Measurements from ENCODE around the gene RPL19.
"Not testable (repeated sequence)": the region's sequence is repeated elsewhere in the genome, so short reads cannot be mapped to it uniquely, and the experiment has no call there.

RPL19 gene

DNA sequence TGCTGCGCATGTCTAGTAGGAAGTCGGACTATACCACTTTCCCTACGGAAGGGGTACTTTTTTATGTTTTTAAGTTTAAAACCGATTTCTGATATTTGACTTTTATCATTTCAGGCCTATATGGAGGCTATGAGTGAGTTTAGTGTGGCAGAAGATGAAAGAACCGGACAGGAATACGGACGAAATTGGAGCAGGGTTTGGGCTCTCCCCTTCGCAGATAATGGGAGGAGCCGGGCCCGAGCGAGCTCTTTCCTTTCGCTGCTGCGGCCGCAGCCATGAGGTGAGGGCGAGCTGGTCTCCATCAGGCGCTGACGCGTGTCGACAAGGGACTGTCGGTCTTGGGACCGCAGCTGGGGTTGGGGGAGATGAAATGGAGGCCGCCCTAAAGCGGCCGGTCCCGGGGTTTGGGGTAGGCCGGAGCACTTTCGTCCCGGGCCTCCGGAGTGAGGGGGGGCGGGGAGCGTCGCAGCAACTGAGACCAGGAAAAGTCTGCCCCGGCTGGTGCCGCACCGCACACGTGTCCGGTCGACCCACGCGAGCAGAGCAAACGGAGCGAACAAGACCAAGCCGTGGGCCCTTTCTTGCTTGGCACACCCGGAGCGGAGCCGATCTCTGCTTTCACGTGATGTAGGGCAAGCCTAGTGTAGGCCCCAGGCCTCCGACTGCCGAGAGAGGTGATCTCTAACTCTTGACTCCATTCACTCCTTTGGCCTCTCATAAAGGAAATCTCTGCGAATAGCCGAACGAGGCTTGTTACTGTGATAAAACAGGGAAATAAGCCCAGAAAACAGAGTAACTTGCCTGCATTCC, at the start of gene RPL19:
Gene RPL19, plus strand, starts transcription at position 214 of the 810 bp plus-strand sequence. Its CDS starts 62 bp downstream, at position 276.
- DNase-seq (ENCODE audit: low spot score) = no peak

GRCh38 chr17:39150795-39151149, 49.3 kb upstream of the RPL19 start:
- DNase-seq (ENCODE audit: low spot score) = no peak

GRCh38 chr17:39151150-39151942, 48.7 kb upstream of the RPL19 start, which contains the start of gene PLXDC1:
Gene PLXDC1 (minus strand): TSS chr17:39151637. CDS start chr17:39151437, 200 bp downstream.
- no peak for DNase-seq (ENCODE audit: low spot score)

GRCh38 chr17:39151943-39152818, 47.9 kb upstream of the RPL19 start:
- DNase-seq (ENCODE audit: low spot score) = peak; percentile 76

DNA sequence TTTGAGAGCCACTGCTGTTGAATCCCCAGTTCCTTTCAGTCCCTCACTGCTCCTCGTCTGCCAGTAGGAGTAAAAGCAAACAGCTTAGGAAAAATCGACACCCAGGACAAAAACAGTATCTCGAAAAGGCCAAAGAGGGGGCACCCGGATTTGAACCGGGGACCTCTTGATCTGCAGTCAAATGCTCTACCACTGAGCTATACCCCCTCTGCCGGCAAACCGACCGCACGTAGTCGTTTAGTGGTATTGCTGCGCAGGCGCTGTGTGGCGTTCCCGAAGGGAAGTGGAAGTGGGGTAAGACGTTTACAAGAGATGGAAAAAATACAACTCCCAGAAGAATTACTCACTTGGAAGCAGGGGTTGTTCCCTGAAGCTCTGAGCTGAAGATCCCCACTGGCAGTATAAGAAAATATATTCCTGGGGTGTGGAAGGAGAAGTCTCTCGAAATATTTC, 46.5 kb upstream of the RPL19 start:
- peak; percentile 94 for DNase-seq (ENCODE audit: low spot score)

- DNase-seq (ENCODE audit: low spot score) = no peak
Measured at GRCh38 chr17:39155654-39156053, 44.4 kb upstream of the RPL19 start.

- no peak for DNase-seq (ENCODE audit: low spot score)
Measured at GRCh38 chr17:39156491-39156890, 43.6 kb upstream of the RPL19 start.

DNA sequence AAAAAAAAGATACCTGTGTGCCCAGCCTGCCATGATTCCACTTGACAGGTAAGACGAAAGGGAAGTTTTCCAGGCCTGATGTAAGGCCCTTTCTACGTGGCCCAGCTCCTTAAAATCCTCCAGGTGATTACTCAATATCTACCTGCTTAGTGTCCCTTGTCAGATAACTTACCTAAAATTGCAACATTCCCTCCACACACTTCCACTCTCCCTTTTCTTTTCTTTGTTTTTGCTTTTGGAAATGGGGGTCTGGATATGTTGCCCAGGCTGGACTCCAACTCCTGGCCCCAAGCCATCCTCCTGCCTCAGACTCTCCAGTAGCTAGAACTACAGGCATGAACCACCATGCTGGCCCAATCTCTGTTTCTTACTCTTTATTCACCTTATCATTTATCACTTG, 41.5 kb upstream of the RPL19 start:
- no peak for DNase-seq (ENCODE audit: low spot score)

- DNase-seq (ENCODE audit: low spot score) = no peak
Measured at GRCh38 chr17:39161962-39162361, 38.1 kb upstream of the RPL19 start.

GRCh38 chr17:39164675-39165143, 35.4 kb upstream of the RPL19 start:
- DNase-seq (ENCODE audit: low spot score) = peak; percentile 60

- DNase-seq (ENCODE audit: low spot score) = no peak
Measured at GRCh38 chr17:39165178-39165840, 34.8 kb upstream of the RPL19 start.

DNA sequence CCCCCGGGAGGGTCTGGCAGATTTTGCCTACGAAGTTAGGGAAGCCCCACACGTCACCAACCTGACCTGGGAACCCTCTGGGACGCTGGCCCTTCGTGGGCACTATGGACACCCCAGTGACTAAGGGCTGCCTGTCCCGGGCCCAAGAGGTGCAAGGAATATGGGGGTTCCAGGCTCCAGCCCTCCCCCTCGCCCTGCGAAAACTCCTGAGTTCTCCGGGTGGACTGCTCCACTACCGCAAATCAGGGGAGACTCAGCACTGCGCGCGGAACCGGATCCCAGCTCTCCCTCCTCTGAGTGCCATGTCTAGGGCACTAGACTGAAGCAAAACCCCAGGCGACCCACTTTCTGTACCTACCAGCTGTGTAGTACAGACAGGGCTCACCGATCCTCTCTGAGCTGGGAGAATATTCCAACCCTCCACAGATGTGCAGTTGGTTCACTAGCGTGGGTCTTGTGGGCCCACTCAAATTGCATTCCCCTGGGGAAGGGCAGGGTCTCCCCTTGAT, 34.2 kb upstream of the RPL19 start, which contains the start of gene ARL5C:
Gene ARL5C, minus strand, starts transcription at position 321 of the 509 bp plus-strand sequence. CDS start 401 bp downstream, outside the sequence.
- no peak for DNase-seq (ENCODE audit: low spot score)

- DNase-seq (ENCODE audit: low spot score) = no peak
Measured at GRCh38 chr17:39166437-39167335, 33.4 kb upstream of the RPL19 start.

GRCh38 chr17:39167476-39167875, 32.6 kb upstream of the RPL19 start:
- peak; percentile 47 for DNase-seq (ENCODE audit: low spot score)

DNA sequence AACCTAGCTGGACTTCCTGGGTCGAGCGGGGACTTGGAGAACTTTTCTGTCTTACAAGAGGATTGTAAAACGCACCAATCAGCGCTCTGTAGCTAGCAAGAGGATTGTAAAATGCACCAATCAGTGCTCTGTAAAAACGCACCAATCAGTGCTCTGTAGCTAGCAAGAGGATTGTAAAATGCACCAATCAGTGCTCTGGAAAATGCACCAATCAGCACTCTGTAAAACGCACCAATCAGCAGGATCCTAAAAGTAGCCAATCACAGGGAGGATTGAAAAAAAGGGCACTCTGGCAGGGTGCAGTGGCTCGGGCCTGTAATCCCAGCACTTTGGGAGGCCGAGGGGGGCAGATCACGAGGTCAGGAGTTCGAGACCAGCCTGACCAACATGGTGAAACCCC, 31.6 kb upstream of the RPL19 start:
- DNase-seq (ENCODE audit: low spot score) = not testable (repeated sequence)

DNA sequence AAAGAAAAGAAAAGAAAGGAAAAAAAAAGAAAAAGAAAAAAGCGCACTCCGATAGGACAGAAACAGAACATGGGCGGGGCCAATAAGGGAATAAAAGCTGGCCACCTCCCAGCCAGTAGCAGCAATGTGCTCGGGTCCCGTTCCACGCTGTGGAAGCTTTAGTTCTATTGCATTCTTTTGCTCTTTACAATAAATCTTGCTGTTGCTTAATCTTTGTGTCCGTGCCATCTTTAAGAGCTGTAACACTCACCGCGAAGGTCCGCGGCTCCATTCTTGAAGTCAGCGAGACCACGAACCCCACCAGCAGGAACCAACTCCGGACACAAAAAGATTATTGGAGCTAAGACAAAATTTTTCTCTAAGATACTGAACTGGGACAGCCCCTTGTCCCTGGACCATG, 31.0 kb upstream of the RPL19 start:
- no peak for DNase-seq (ENCODE audit: low spot score)

DNA sequence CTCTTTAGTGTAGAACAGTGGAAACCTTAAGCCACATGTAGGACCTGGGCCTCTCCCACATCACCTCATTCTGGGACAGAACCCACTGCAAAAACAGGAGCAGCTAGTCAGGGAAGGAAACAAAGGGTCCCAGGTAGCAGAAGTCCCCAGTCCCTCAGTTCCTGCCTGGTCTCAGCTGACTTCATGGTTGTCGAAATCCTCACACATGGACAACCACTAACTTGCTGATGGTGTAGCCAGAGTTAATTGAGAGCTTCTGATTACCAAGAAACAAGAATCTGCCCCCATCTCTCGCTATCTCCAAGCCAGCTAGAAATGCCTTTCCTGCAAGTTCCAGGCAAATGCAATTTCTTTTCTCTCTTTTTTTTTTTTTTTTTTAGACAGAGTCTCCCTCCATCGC, 30.6 kb upstream of the RPL19 start:
- no peak for DNase-seq (ENCODE audit: low spot score)

DNA sequence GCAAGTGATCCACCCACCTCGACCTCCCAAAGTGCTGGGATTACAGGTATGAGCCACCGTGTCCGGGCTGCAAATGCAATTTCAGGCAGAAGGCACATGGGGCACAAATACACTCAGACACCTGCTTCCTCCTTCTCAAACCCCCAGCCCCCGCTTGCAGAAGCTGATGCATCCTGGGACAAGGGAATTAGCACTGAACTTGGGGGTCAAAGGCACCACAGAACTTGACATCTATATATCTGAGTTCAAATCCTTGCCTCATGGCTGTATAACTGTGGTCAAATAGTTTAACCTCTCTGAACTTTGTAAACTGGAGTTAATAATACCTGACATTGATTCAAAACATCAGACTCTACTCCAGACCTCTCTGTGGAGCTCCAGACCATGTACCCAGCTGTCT, 30.0 kb upstream of the RPL19 start:
- DNase-seq (ENCODE audit: low spot score) = no peak

DNA sequence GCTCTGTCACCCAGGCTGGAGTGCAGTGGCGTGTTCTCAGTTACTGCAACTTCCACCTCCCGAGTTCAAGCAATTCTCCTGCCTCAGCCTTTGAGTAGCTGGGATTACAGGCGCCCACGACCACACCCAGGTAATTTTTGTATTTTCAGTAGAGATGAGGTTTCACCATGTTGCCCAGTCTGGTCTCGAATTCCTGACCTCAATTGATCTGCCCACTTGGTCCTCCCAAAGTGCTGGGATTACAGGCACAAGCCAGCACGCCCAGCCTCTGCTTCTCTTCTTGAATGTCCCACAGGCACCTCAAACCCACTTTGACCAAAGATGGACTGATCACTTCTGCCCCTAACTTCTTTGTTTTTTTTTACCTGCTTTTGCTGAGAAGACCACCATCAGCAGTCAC, 29.5 kb upstream of the RPL19 start:
- no peak for DNase-seq (ENCODE audit: low spot score)

GRCh38 chr17:39171933-39172332, 28.1 kb upstream of the RPL19 start:
- DNase-seq (ENCODE audit: low spot score) = no peak

Measured in putamen (tissue), 1 donor.